K562 (cell line): ENCODE results near the gene EFS. TPM values are rescaled to one million over a fixed set of nuclear protein-coding genes. Genes with fewer than 3 reads are reported as not detected.

Source experiments
- ARID3A ChIP-seq: IDR thresholded peaks from 2 replicates; pipeline ENCODE4 v1.6.1; 2012; ENCODE audit warnings: low read depth, low read length, improper control_type of control experiment, borderline replicate concordance
- ESRRA ChIP-seq: fragments of 450-650 bp; IDR thresholded peaks from 2 replicates; pipeline ENCODE4 v1.6.1; 2014; ENCODE audit warnings: low read depth, mild to moderate bottlenecking, moderate library complexity, borderline replicate concordance
- FOXM1 ChIP-seq, 2 experiments: fragments of 450-650 bp in 1 of 2; sonication (generic) in 1 of 2; formaldehyde crosslinking in 1 of 2; IDR thresholded peaks; 2 replicates each; pipeline versions ENCODE4 v1.6.1 to v1.9.0; 2017 to 2022; ENCODE audit warnings: low read depth in 2 of 2, mild to moderate bottlenecking in 2 of 2, missing genetic modification reagents in 1 of 2, moderate library complexity in 1 of 2
- GABPB1 ChIP-seq: sonication (generic); formaldehyde crosslinking; IDR thresholded peaks from 2 replicates; pipeline ENCODE4 v1.8.0; 2022; ENCODE audit warnings: mild to moderate bottlenecking, missing genetic modification reagents
- PRDM10 ChIP-seq: fragments of 450-650 bp; IDR thresholded peaks from 2 replicates; pipeline ENCODE4 v1.6.1; 2018; ENCODE audit not compliant: partially characterized antibody
- RBM39 ChIP-seq: fragments of 200-400 bp; formaldehyde crosslinking; optimal IDR thresholded peaks from 2 replicates; pipeline ENCODE3; 2018; ENCODE audit warnings: low read depth, low read length
- SREBF1 ChIP-seq: fragments of 150-350 bp; IDR thresholded peaks from 2 replicates; pipeline ENCODE4 v1.6.1; 2014; ENCODE audit warnings: antibody characterized with exemption, low read depth, low read length, borderline replicate concordance
- ZMIZ1 ChIP-seq, 2 experiments: fragments of 150-350 bp in 1 of 2; IDR thresholded peaks; 2 replicates each; pipeline ENCODE4 v1.6.1; 2012 to 2016; ENCODE audit warnings: low read depth in 2 of 2, low read length in 2 of 2, mild to moderate bottlenecking in 1 of 2, moderate library complexity in 1 of 2
- ZNF586 ChIP-seq: fragments of 450-650 bp; formaldehyde crosslinking; conservative IDR thresholded peaks from 2 replicates; pipeline ENCODE4 v1.4.0; 2020; ENCODE audit warnings: mild to moderate bottlenecking, moderate library complexity
- ZNF764 ChIP-seq: fragments of 250-450 bp; sonication (Bioruptor Pico); IDR thresholded peaks from 2 replicates; pipeline ENCODE4 v1.4.0; 2020; ENCODE audit warnings: low read depth, mild to moderate bottlenecking, moderate library complexity
- polyA plus RNA-seq, 8 experiments: library from polyadenylated mRNA; depleted of rRNA in 4 of 8; stranded (reverse) in 5 of 8; unstranded in 3 of 8; fragments of >200 nt; fragmentation: Nextera tagmentation in 2 of 8; fragmentation: Illumina TruSeq in 1 of 8; extraction: Ambion mirVana in 2 of 8; extraction: Trizol in 1 of 8; gene quantifications; 2 replicates each; pipeline versions ENCODE4 v1.2.1 to v1.2.3, GENCODE V29; 2011 to 2014; ENCODE audit warnings: inconsistent platforms in 1 of 8, missing spikeins in 1 of 8
- total RNA-seq, 7 experiments: library from RNA; depleted of rRNA in 6 of 7; stranded (reverse); fragments of >200 nt in 6 of 7; fragmentation: Illumina TruSeq in 2 of 7; extraction: Trizol in 2 of 7; gene quantifications; 2 replicates each; pipeline versions ENCODE4 v1.2.1 to v1.2.3, GENCODE V29; 2011 to 2021; ENCODE audit warnings: low replicate concordance in 1 of 7

The EFS gene
- total and polyA plus RNA-seq, 9 of the 15 experiments (the other 6 are each of a cell fraction or from before 2014, with no cell fraction given), result 0.01 to 0.03 TPM; not detected in 7

- TF ChIP-seq ZNF764 (CRISPR knock-in tag), result no peak
- TF ChIP-seq GABPB1 (CRISPR knock-in tag), result peak; percentile 89
- peak; percentile 94 for TF ChIP-seq ARID3A
- TF ChIP-seq PRDM10, result peak; percentile 45
- peak; percentile 82; the same call in 1 of the 2 replicates for TF ChIP-seq ESRRA
- no peak for TF ChIP-seq ZMIZ1 (IDR thresholded peaks at IDR 0.05; ENCODE audit: low read depth in 2 of 2, low read length in 2 of 2)
- no peak for TF ChIP-seq ZNF586 (CRISPR knock-in tag)
- TF ChIP-seq SREBF1, result no peak
- peak; percentile 55 for TF ChIP-seq FOXM1 (IDR thresholded peaks at IDR 0.05; ENCODE audit: low read depth)
- no peak for TF ChIP-seq FOXM1 (CRISPR knock-in tag; IDR thresholded peaks at IDR 0.05; ENCODE audit: low read depth)
- TF ChIP-seq RBM39, result no peak
These were observed 44.1 kb downstream of the EFS start, which contains the start of gene PABPN1 (continued) for GRCh38 chr14:23320584-23321571.
